Prostate gland (tissue), 2 donors: Measurements from ENCODE around the gene LDAF1. TPM values are rescaled to one million over a fixed set of nuclear protein-coding genes. Genes with fewer than 3 reads are reported as not detected.

ENCODE experiments used
- DNase-seq: peaks from one replicate; pipeline ENCODE4 v3.0.0-alpha.2; 2019; ENCODE audit warnings: low spot score
- H3K27ac ChIP-seq, 2 donors: fragments of 200-600 bp; sonication (generic); 2 replicates each; pipeline ENCODE4 v1.5.1; 2017 to 2019
- H3K27me3 ChIP-seq: fragments of 200-600 bp; sonication (generic); replicated peaks from 2 replicates; pipeline ENCODE4 v1.5.1; 2019; ENCODE audit not compliant: insufficient read depth
- H3K36me3 ChIP-seq, 2 donors: fragments of 200-600 bp; sonication (generic); 1 replicate in 1 of 2; 2 replicates in 1 of 2; pipeline versions ENCODE4 v1.5.1 to v1.8.1; 2017 to 2019
- H3K4me1 ChIP-seq: fragments of 200-600 bp; sonication (generic); replicated peaks from 2 replicates; pipeline ENCODE4 v1.5.1; 2019
- H3K4me3 ChIP-seq, 2 donors: fragments of 200-600 bp; sonication (generic); 2 replicates each; pipeline ENCODE4 v1.5.1; 2017 to 2019
- H3K9me3 ChIP-seq: fragments of 200-600 bp; sonication (generic); 2 replicates; pipeline ENCODE4 v1.5.1; 2017
- CTCF ChIP-seq, 4 experiments: fragments of 200-600 bp in 2 of 4; fragments of 450-650 bp in 2 of 4; sonication (generic) in 2 of 4; IDR thresholded peaks; 1 replicate in 3 of 4; 2 replicates in 1 of 4; pipeline ENCODE4 v1.5.1; 2016 to 2019; ENCODE audit warnings: antibody characterized with exemption in 4 of 4, mild to moderate bottlenecking in 2 of 4, moderate library complexity in 2 of 4
- POLR2A ChIP-seq: fragments of 450-650 bp; IDR thresholded peaks from one replicate; pipeline ENCODE4 v1.6.1; 2016; ENCODE audit warnings: antibody characterized with exemption, mild to moderate bottlenecking
- POLR2AphosphoS5 ChIP-seq: sonication (generic); formaldehyde crosslinking; IDR thresholded peaks from one replicate; pipeline ENCODE4 v1.6.1; 2017; ENCODE audit warnings: antibody characterized with exemption
- WGBS: methylation state at CpG from one replicate; pipeline ENCODE4 v1.1.5; 2018; 5-methylcytosine and 5-hydroxymethylcytosine counted together
- intact Hi-C: fragments of 100-400 bp; cut with DNase I; formaldehyde crosslinking; loops from one replicate; pipeline ENCODE4 v1.14.2; 2022
- total RNA-seq, 2 donors: library from RNA; depleted of rRNA; stranded (reverse); fragments of >200 nt; gene quantifications; one replicate each; pipeline ENCODE4 v1.1.0, GENCODE V29; 2016

LDAF1 gene
- total RNA-seq, 2 donors from 2014 or later, result 97.5 to 180 TPM

GRCh38 chr16:21179983-21180365 lies 21.5 kb downstream of the LDAF1 start:
- Histone ChIP-seq H3K4me1 (no peaks in the 10 kb centered on the region), H3K27me3 (no peaks in the 10 kb centered on the region), H3K36me3 (no peaks in the 10 kb centered on the region), H3K4me3 (no peak overlapping the region), H3K27ac (no peak overlapping the region), H3K9me3 (no peaks in the 10 kb centered on the region)
- TF ChIP-seq POLR2A, result no peak
- TF ChIP-seq POLR2AphosphoS5, result no peak
- TF ChIP-seq CTCF (IDR thresholded peaks at IDR 0.05), result no peak
- DNase-seq, result no peak
- 97% methylated on average over 3 of the region's 3 CpGs for WGBS
- intact Hi-C loops, result loop anchor here (10.0 kb wide), 2 partner anchors 125 to 1495 kb away; no protein-coding TSS in a partner anchor

- TF ChIP-seq POLR2A, result no peak
- no peaks in the 10 kb centered on the region for H3K9me3 ChIP-seq
- intact Hi-C loops, result loop anchor here (10.0 kb wide), 2 partner anchors 121 to 1491 kb away; no protein-coding TSS in a partner anchor
- no peaks in the 10 kb centered on the region for H3K4me1 ChIP-seq
- H3K27ac ChIP-seq, result no peak overlapping the region
- 90% methylated on average over 3 of the region's 3 CpGs for WGBS
- no peaks in the 10 kb centered on the region for H3K27me3 ChIP-seq
- no peak for DNase-seq
- H3K4me3 ChIP-seq, result no peak overlapping the region
- no peaks in the 10 kb centered on the region for H3K36me3 ChIP-seq
These were observed 25.5 kb downstream of the LDAF1 start for GRCh38 chr16:21183995-21184394.

- Histone ChIP-seq H3K9me3 (no peaks in the 10 kb centered on the region), H3K27ac (no peak overlapping the region), H3K27me3 (no peaks in the 10 kb centered on the region), H3K4me3 (no peak overlapping the region), H3K36me3 (no peaks in the 10 kb centered on the region), H3K4me1 (no peaks in the 10 kb centered on the region)
- WGBS, result 74% methylated on average over 3 of the region's 3 CpGs
- no peak for TF ChIP-seq CTCF (IDR thresholded peaks at IDR 0.05)
- TF ChIP-seq POLR2AphosphoS5, result no peak
- TF ChIP-seq POLR2A, result no peak
- DNase-seq, result no peak
- intact Hi-C loops, result loop anchor here (5.0 to 10.0 kb wide), 3 partner anchors 92 to 1490 kb away; partner anchors contain the start of gene CRYM
These were observed 26.4 kb downstream of the LDAF1 start for GRCh38 chr16:21184834-21185233.

- Histone ChIP-seq H3K36me3 (no peaks in the 10 kb centered on the region), H3K9me3 (no peaks in the 10 kb centered on the region), H3K4me3 (no peak overlapping the region), H3K4me1 (no peaks in the 10 kb centered on the region), H3K27me3 (no peaks in the 10 kb centered on the region), H3K27ac (no peak overlapping the region)
- WGBS, result 71% methylated on average over 12 of the region's 12 CpGs
- TF ChIP-seq POLR2AphosphoS5, result no peak
- no peak for TF ChIP-seq POLR2A
- TF ChIP-seq CTCF (IDR thresholded peaks at IDR 0.05), result no peak
- intact Hi-C loops, result loop anchor here (5.0 to 10.0 kb wide), 3 partner anchors 92 to 1489 kb away; partner anchors contain the start of gene CRYM
- DNase-seq, result no peak
These were observed 27.3 kb downstream of the LDAF1 start for GRCh38 chr16:21185659-21186325.

GRCh38 chr16:21186326-21186691 lies 27.8 kb downstream of the LDAF1 start:
- WGBS, result 54% methylated on average over 4 of the region's 4 CpGs
- DNase-seq, result no peak
- no peak for TF ChIP-seq POLR2AphosphoS5
- no peak for TF ChIP-seq POLR2A
- no peak for TF ChIP-seq CTCF (IDR thresholded peaks at IDR 0.05)
- H3K4me3 ChIP-seq, result no peak overlapping the region
- no peaks in the 10 kb centered on the region for H3K36me3 ChIP-seq
- H3K4me1 ChIP-seq, result no peaks in the 10 kb centered on the region
- H3K9me3 ChIP-seq, result no peaks in the 10 kb centered on the region
- H3K27ac ChIP-seq, result no peak overlapping the region
- H3K27me3 ChIP-seq, result no peaks in the 10 kb centered on the region
- intact Hi-C loops, result loop anchor here (5.0 to 10.0 kb wide), 3 partner anchors 91 to 1488 kb away; partner anchors contain the start of gene CRYM
